ENCODE measurements around the gene KANSL1. TPM values are rescaled to one million over a fixed set of nuclear protein-coding genes. Genes with fewer than 3 reads are reported as not detected.

Gene KANSL1
- polyA plus RNA-seq, 12 donors = 30.6 to 82.6 (median 41.5) TPM; not detected in 1

GRCh38 chr17:46170639-46171429 lies 22.4 kb downstream of the KANSL1 start:
- no peak for DNase-seq

DNA sequence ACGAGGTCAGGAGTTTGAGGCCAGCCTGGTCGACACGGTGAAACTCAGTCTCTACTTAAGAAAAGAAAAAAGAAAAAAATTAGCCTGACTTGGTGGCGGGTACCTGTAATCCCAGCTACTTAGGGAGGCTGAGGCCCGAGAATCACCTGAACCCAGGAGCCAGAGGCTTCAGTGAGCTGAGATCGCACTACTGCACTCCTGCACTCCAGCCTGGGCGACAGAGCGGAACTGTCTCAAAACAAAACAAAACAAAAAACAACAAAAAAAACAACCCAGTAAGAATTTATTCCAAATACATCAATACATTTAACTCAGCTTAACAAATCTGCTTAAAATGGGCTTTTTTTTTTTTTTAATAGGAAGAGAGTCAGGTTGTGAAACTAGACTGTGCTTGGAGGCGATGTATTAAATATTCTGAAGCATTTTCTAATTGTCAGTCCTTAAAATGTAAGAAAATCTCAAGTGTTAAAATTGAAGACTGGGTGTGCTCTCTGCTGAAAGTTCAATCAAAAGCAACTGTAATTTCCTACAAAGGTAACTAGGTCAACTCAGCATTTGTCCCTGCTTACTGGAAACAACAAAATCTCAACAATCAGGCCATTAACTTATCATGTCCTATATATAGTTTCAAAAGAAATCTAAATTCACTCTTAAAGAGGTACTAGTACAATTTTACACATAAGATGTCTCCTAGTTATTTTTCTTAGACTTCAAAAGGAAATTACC lies 23.2 kb downstream of the KANSL1 start:
- no peak for DNase-seq

GRCh38 chr17:46167826-46168569 lies 25.2 kb downstream of the KANSL1 start:
- DNase-seq = no peak

GRCh38 chr17:46167267-46167666 lies 26.0 kb downstream of the KANSL1 start:
- no peak for DNase-seq

DNA sequence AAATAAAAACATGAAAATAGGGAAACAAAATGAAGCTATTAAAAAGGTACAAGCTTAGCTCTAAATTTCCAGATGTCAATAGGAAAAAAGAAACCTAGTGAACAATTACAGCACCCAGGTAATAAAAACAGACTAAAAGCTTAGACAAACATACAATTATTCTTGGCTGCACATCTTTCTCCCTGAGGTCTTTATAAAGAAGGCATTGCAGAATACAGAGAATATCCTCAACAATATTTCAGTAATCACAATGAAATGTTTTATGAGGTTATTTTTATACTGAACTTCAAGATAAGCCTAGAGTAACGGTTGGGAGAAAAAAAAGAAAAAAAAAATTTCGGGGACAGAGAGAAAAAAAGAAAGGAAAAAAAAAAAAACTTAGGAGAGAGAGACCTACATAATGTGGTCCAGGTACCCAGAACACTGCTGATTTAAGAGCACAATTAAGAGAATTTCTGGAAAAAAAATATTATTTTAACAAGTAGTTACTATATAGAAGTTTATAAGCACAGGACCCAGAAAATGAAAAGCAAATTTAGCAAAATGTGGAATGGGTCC lies 26.5 kb downstream of the KANSL1 start:
- no peak for DNase-seq

DNA sequence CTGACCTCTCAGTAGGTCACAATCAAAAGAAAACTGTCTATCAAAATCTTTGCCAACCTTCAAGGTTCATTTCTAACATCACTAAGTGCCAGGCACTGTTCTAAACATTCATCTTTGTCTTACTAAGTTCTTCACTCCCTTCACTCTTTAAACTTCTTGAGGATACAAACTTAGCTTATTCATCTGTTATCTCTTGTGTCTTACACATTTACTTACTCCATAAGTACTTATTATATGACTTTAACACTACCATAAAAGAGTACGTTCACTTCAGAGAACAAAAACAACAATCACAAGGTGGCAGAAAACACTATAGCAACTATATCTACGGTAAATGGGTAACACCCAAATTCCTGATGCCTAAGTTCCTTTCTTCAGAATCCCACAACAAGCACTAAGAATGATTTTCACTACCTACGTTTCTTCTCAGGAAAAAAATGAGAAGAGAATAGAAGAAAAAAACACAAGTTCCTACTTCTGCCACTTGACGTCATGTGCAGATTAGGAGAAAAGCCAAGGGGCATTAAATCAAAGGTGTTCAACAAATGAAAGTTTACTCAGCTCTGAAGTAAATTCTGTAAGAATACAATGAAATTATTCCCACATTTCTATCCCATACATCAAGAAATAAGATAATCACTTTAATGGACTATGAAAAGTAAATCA lies 29.2 kb downstream of the KANSL1 start:
- DNase-seq = no peak

GRCh38 chr17:46163316-46163715 lies 29.9 kb downstream of the KANSL1 start:
- DNase-seq = no peak

- no peak for DNase-seq
Measured at GRCh38 chr17:46162866-46163265, 30.4 kb downstream of the KANSL1 start.

GRCh38 chr17:46160169-46160568 lies 33.1 kb downstream of the KANSL1 start:
- DNase-seq = no peak

- DNase-seq = no peak
Measured at GRCh38 chr17:46159686-46160085, 33.5 kb downstream of the KANSL1 start.

- no peak for DNase-seq
Measured at GRCh38 chr17:46158323-46159296, 34.6 kb downstream of the KANSL1 start.

- DNase-seq = peak; percentile 28
Measured at GRCh38 chr17:46157443-46158062, 35.7 kb downstream of the KANSL1 start.

- no peak for DNase-seq
Measured at GRCh38 chr17:46154151-46154816, 38.9 kb downstream of the KANSL1 start.

- DNase-seq = no peak
Measured at GRCh38 chr17:46152423-46152822, 40.8 kb downstream of the KANSL1 start.

GRCh38 chr17:46151762-46152161 lies 41.5 kb downstream of the KANSL1 start:
- DNase-seq = no peak

- DNase-seq = no peak
Measured at GRCh38 chr17:46150216-46150963, 42.8 kb downstream of the KANSL1 start.

DNA sequence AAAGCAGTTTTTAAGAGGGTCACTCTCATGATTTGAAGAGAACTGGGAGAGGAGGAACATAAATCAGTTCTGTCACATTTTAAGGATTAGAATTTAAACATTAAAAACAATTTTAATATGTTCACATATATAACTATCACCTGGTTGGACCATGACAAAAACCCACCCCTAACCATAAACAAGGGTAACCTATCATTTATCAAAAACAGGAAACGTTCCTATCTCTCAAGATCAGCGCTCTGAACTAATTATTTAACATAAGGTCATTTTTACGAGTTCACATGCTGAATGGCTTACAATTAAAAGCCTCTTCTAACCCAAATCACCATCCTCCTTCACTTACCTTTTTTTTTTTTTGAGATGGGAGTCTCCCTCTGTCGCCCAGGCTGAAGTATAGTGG lies 45.0 kb downstream of the KANSL1 start:
- DNase-seq = no peak

- no peak for DNase-seq
Measured at GRCh38 chr17:46147296-46147695, 45.9 kb downstream of the KANSL1 start.

DNA sequence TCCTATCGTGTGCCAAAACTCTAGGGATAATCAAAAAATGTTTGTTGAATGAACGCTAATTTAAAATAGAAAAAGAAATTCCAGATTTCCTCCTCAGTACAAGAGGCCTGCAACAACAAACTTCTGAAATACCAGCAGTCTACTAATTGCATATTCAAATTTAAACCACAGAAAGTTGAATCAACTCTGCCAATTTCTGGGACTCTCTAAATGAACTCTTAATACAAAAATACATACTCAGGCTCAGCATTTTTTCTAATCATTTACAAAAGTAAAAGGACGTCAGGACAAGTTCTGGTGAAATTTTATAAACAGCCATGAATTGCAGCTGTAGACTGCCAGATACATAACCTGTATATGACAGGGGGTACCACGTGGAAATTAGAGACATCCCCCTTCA lies 49.0 kb downstream of the KANSL1 start:
- DNase-seq = no peak
